ENCODE results near the gene ANKRD18B. TPM values are rescaled to one million over a fixed set of nuclear protein-coding genes. Genes with fewer than 3 reads are reported as not detected.
"Not testable (repeated sequence)": the region's sequence is repeated elsewhere in the genome, so short reads cannot be mapped to it uniquely, and the experiment has no call there.

The ANKRD18B gene
- total RNA-seq, 3 donors from 2014 or later (not counting 1 experiment from before 2014, with no cell fraction given): 0.13 TPM; not detected in 2

GRCh38 chr9:33588876-33589275 lies 64.8 kb downstream of the ANKRD18B start:
- H3K4me3 ChIP-seq (ENCODE audit: low read length); intact Hi-C loops (cut with micrococcal nuclease); H3K36me3 ChIP-seq (ENCODE audit: control insufficient read depth, insufficient read depth, low read length); H3K36me3 Mint-ChIP-seq; H3K4me1 Mint-ChIP-seq; DNase-seq; H3K9me3 ChIP-seq (ENCODE audit: control insufficient read depth, insufficient read depth, low read length); H3K27me3 ChIP-seq (ENCODE audit: control insufficient read depth, insufficient read depth, low read length); H3K4me3 Mint-ChIP-seq; H3K27ac Mint-ChIP-seq; H3K4me1 ChIP-seq (ENCODE audit: control insufficient read depth, insufficient read depth, low read length); H3K9me3 Mint-ChIP-seq; ATAC-seq; H3K27ac ChIP-seq (ENCODE audit: low read length): not testable (repeated sequence)
- 100% methylated on average over 1 of the region's 2 CpGs for WGBS (ENCODE audit: insufficient coverage)
- H3K27me3 Mint-ChIP-seq (ENCODE audit: low read depth in 2 of 2): peaks cover 9 to 14% of the 10 kb centered on the region in 2 donors

- H3K9me3 ChIP-seq (ENCODE audit: control insufficient read depth, insufficient read depth, low read length); H3K27ac Mint-ChIP-seq; H3K4me3 ChIP-seq (ENCODE audit: low read length); DNase-seq; H3K36me3 Mint-ChIP-seq; ATAC-seq; H3K36me3 ChIP-seq (ENCODE audit: control insufficient read depth, insufficient read depth, low read length); H3K27me3 ChIP-seq (ENCODE audit: control insufficient read depth, insufficient read depth, low read length); H3K4me3 Mint-ChIP-seq; intact Hi-C loops (cut with micrococcal nuclease); H3K4me1 Mint-ChIP-seq; H3K9me3 Mint-ChIP-seq; H3K4me1 ChIP-seq (ENCODE audit: control insufficient read depth, insufficient read depth, low read length); H3K27ac ChIP-seq (ENCODE audit: low read length): not testable (repeated sequence)
- peaks cover 9 to 16% of the 10 kb centered on the region in 2 donors for H3K27me3 Mint-ChIP-seq (ENCODE audit: low read depth in 2 of 2)
- WGBS (ENCODE audit: insufficient coverage): 95% methylated on average over 1 of the region's 2 CpGs
Observed at GRCh38 chr9:33590857-33591256, 66.8 kb downstream of the ANKRD18B start.

GRCh38 chr9:33596974-33597373 lies 72.9 kb downstream of the ANKRD18B start:
- H3K36me3 Mint-ChIP-seq; H3K4me1 Mint-ChIP-seq; H3K27ac Mint-ChIP-seq; H3K9me3 ChIP-seq (ENCODE audit: control insufficient read depth, insufficient read depth, low read length); H3K4me1 ChIP-seq (ENCODE audit: control insufficient read depth, insufficient read depth, low read length); H3K27ac ChIP-seq (ENCODE audit: low read length); DNase-seq; H3K36me3 ChIP-seq (ENCODE audit: control insufficient read depth, insufficient read depth, low read length); ATAC-seq; H3K4me3 Mint-ChIP-seq; H3K27me3 Mint-ChIP-seq (ENCODE audit: low read depth in 2 of 2); H3K4me3 ChIP-seq (ENCODE audit: low read length); intact Hi-C loops (cut with micrococcal nuclease); H3K9me3 Mint-ChIP-seq; H3K27me3 ChIP-seq (ENCODE audit: control insufficient read depth, insufficient read depth, low read length): not testable (repeated sequence)
- 88% methylated on average over 2 of the region's 2 CpGs for WGBS (ENCODE audit: insufficient coverage)

- H3K27me3 Mint-ChIP-seq (ENCODE audit: low read depth in 2 of 2); H3K36me3 Mint-ChIP-seq; ATAC-seq; H3K36me3 ChIP-seq (ENCODE audit: control insufficient read depth, insufficient read depth, low read length); intact Hi-C loops (cut with micrococcal nuclease); H3K4me1 ChIP-seq (ENCODE audit: control insufficient read depth, insufficient read depth, low read length); H3K4me1 Mint-ChIP-seq; H3K9me3 Mint-ChIP-seq; H3K27me3 ChIP-seq (ENCODE audit: control insufficient read depth, insufficient read depth, low read length); H3K27ac ChIP-seq (ENCODE audit: low read length); H3K4me3 ChIP-seq (ENCODE audit: low read length); H3K9me3 ChIP-seq (ENCODE audit: control insufficient read depth, insufficient read depth, low read length): not testable (repeated sequence)
- peak in 1 of 2 donors; percentile 18 for DNase-seq
- 52% methylated on average over 3 of the region's 3 CpGs for WGBS (ENCODE audit: insufficient coverage)
- Mint-ChIP-seq H3K27ac (peak overlapping the region; percentile 62 to 78), H3K4me3 (peak overlapping the region; percentile 26)
Observed at GRCh38 chr9:33597386-33597785, 73.3 kb downstream of the ANKRD18B start.

- H3K9me3 ChIP-seq (ENCODE audit: control insufficient read depth, insufficient read depth, low read length); H3K9me3 Mint-ChIP-seq; DNase-seq; H3K27ac ChIP-seq (ENCODE audit: low read length); H3K4me3 Mint-ChIP-seq; H3K27me3 ChIP-seq (ENCODE audit: control insufficient read depth, insufficient read depth, low read length); ATAC-seq; H3K4me1 Mint-ChIP-seq; H3K36me3 Mint-ChIP-seq; H3K36me3 ChIP-seq (ENCODE audit: control insufficient read depth, insufficient read depth, low read length); H3K4me3 ChIP-seq (ENCODE audit: low read length); H3K27me3 Mint-ChIP-seq (ENCODE audit: low read depth in 2 of 2); H3K27ac Mint-ChIP-seq; H3K4me1 ChIP-seq (ENCODE audit: control insufficient read depth, insufficient read depth, low read length); intact Hi-C loops (cut with micrococcal nuclease): not testable (repeated sequence)
- WGBS (ENCODE audit: insufficient coverage): 97% methylated on average over 8 of the region's 8 CpGs
Observed at GRCh38 chr9:33598796-33599379, 74.8 kb downstream of the ANKRD18B start.

- H3K4me1 ChIP-seq (ENCODE audit: control insufficient read depth, insufficient read depth, low read length); H3K27ac Mint-ChIP-seq; H3K27me3 ChIP-seq (ENCODE audit: control insufficient read depth, insufficient read depth, low read length); H3K27ac ChIP-seq (ENCODE audit: low read length); H3K9me3 Mint-ChIP-seq; H3K36me3 Mint-ChIP-seq; H3K36me3 ChIP-seq (ENCODE audit: control insufficient read depth, insufficient read depth, low read length); H3K27me3 Mint-ChIP-seq (ENCODE audit: low read depth in 2 of 2); ATAC-seq; DNase-seq; H3K4me1 Mint-ChIP-seq; H3K4me3 Mint-ChIP-seq; H3K9me3 ChIP-seq (ENCODE audit: control insufficient read depth, insufficient read depth, low read length); H3K4me3 ChIP-seq (ENCODE audit: low read length); intact Hi-C loops (cut with micrococcal nuclease): not testable (repeated sequence)
- 98% methylated on average over 20 of the region's 32 CpGs for WGBS (ENCODE audit: insufficient coverage)
Observed at GRCh38 chr9:33600911-33601310, 76.9 kb downstream of the ANKRD18B start.

- WGBS (ENCODE audit: insufficient coverage): 9% methylated on average over 3 of the region's 3 CpGs
- H3K4me3 Mint-ChIP-seq; H3K27ac ChIP-seq (ENCODE audit: low read length); ATAC-seq; H3K9me3 ChIP-seq (ENCODE audit: control insufficient read depth, insufficient read depth, low read length); H3K36me3 Mint-ChIP-seq; H3K4me1 Mint-ChIP-seq; H3K4me3 ChIP-seq (ENCODE audit: low read length); DNase-seq; H3K27ac Mint-ChIP-seq; H3K9me3 Mint-ChIP-seq; intact Hi-C loops (cut with micrococcal nuclease); H3K36me3 ChIP-seq (ENCODE audit: control insufficient read depth, insufficient read depth, low read length); H3K4me1 ChIP-seq (ENCODE audit: control insufficient read depth, insufficient read depth, low read length); H3K27me3 ChIP-seq (ENCODE audit: control insufficient read depth, insufficient read depth, low read length): not testable (repeated sequence)
- H3K27me3 Mint-ChIP-seq (ENCODE audit: low read depth in 2 of 2): peaks cover 13 to 17% of the 10 kb centered on the region in 2 donors
Observed at GRCh38 chr9:33604249-33604648, 80.2 kb downstream of the ANKRD18B start.

- not testable (repeated sequence) for ATAC-seq, H3K9me3 Mint-ChIP-seq
Observed at GRCh38 chr9:33604936-33605335, 80.9 kb downstream of the ANKRD18B start.

More at GRCh38 chr9:33604936-33605335, 80.9 kb downstream of the ANKRD18B start:
- H3K4me3 ChIP-seq (ENCODE audit: low read length); H3K27me3 ChIP-seq (ENCODE audit: control insufficient read depth, insufficient read depth, low read length); H3K4me3 Mint-ChIP-seq; H3K27ac Mint-ChIP-seq; H3K4me1 Mint-ChIP-seq; H3K9me3 ChIP-seq (ENCODE audit: control insufficient read depth, insufficient read depth, low read length); intact Hi-C loops (cut with micrococcal nuclease); H3K4me1 ChIP-seq (ENCODE audit: control insufficient read depth, insufficient read depth, low read length); H3K36me3 ChIP-seq (ENCODE audit: control insufficient read depth, insufficient read depth, low read length); H3K36me3 Mint-ChIP-seq; DNase-seq; H3K27ac ChIP-seq (ENCODE audit: low read length): not testable (repeated sequence)
- peaks cover 16 to 17% of the 10 kb centered on the region in 2 donors for H3K27me3 Mint-ChIP-seq (ENCODE audit: low read depth in 2 of 2)
- WGBS (ENCODE audit: insufficient coverage): 78% methylated on average over 1 of the region's 4 CpGs

All from natural killer cell (primary cell).